SK-N-SH treated with all-trans-retinoic acid at 6 μM for 48 hours (cell line): Measurements from ENCODE around the gene NDUFS8.

ENCODE experiments used
- ARNTL ChIP-seq: fragments of 450-650 bp; formaldehyde crosslinking; IDR thresholded peaks from 2 replicates; pipeline ENCODE4 v1.5.0; 2020; ENCODE audit warnings: low read depth, mild to moderate bottlenecking, moderate library complexity, borderline replicate concordance
- CREB5 ChIP-seq: fragments of 250-450 bp; sonication (Bioruptor Pico); IDR thresholded peaks from 2 replicates; pipeline ENCODE4 v1.5.1; 2020; ENCODE audit warnings: low read depth, mild to moderate bottlenecking, moderate library complexity
- ESRRG ChIP-seq: fragments of 250-450 bp; sonication (Bioruptor Pico); IDR thresholded peaks from 2 replicates; pipeline ENCODE4 v1.6.1; 2021; ENCODE audit warnings: mild to moderate bottlenecking
- GLIS3 ChIP-seq: fragments of 250-450 bp; sonication (Bioruptor Pico); IDR thresholded peaks from 2 replicates; pipeline ENCODE4 v1.5.0; 2020; ENCODE audit warnings: mild to moderate bottlenecking, moderate library complexity
- ISL1 ChIP-seq: fragments of 250-450 bp; sonication (Bioruptor Pico); IDR thresholded peaks from 2 replicates; pipeline ENCODE4 v2.1.2; 2022; ENCODE audit warnings: mild to moderate bottlenecking, moderate library complexity
- PATZ1 ChIP-seq: fragments of 250-450 bp; sonication (Bioruptor Pico); IDR thresholded peaks from 2 replicates; pipeline ENCODE4 v1.8.0; 2020; ENCODE audit warnings: mild to moderate bottlenecking, moderate library complexity, borderline replicate concordance
- RARB ChIP-seq: fragments of 250-450 bp; sonication (Bioruptor Pico); IDR thresholded peaks from 2 replicates; pipeline ENCODE4 v1.8.0; 2021; ENCODE audit warnings: mild to moderate bottlenecking, moderate library complexity
- TOX ChIP-seq: fragments of 250-450 bp; sonication (Bioruptor Pico); IDR thresholded peaks from 2 replicates; pipeline ENCODE4 v1.8.0; 2021; ENCODE audit warnings: mild to moderate bottlenecking, moderate library complexity, borderline replicate concordance
- ZC3H10 ChIP-seq: fragments of 250-450 bp; sonication (Bioruptor Pico); IDR thresholded peaks from 2 replicates; pipeline ENCODE4 v1.5.1; 2021; ENCODE audit warnings: mild to moderate bottlenecking, moderate library complexity
- ZFP30 ChIP-seq: fragments of 450-650 bp; formaldehyde crosslinking; IDR thresholded peaks from 2 replicates; pipeline ENCODE4 v1.5.0; 2022; ENCODE audit warnings: mild to moderate bottlenecking, moderate library complexity
- ZNF70 ChIP-seq: fragments of 450-650 bp; formaldehyde crosslinking; IDR thresholded peaks from 2 replicates; pipeline ENCODE4 v1.5.0; 2020; ENCODE audit warnings: mild to moderate bottlenecking, moderate library complexity
- TF ChIP-seq, protein P1 (sequence below): fragments of 250-450 bp; sonication (Bioruptor Pico); IDR thresholded peaks from 2 replicates; pipeline ENCODE4 v1.8.0; 2021; ENCODE audit warnings: low read depth, mild to moderate bottlenecking, moderate library complexity, borderline replicate concordance
- TF ChIP-seq, protein P2 (sequence below): fragments of 250-450 bp; sonication (Bioruptor Pico); IDR thresholded peaks from 2 replicates; pipeline ENCODE4 v1.5.0; 2020; ENCODE audit warnings: mild to moderate bottlenecking, moderate library complexity

DNA sequence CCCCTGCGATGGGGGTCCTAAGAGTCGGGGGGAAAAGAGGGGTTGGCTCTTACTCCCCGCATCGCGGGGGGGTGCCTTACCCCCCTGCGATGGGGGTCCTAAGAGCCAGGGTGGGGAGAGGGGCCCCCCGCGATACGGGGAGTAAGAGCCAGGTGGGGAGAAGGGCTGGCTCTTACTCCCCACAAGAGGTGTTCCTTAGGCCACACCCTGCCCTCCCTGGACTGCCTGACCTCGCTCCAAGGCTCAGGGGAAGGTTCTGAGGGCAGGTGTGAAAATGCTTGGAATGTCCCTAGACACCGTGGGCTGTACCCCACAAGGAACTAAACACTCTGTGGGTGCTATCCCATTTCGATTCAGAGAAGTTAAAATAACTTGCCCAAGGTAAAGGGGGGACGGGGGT lies 34.4 kb upstream of the NDUFS8 start:
- TF ChIP-seq ZFP30 (CRISPR knock-in tag) (no peak), ZNF70 (no peak), ISL1 (CRISPR knock-in tag) (no peak), PATZ1 (CRISPR knock-in tag) (no peak), CREB5 (CRISPR knock-in tag) (no peak), RARB (CRISPR knock-in tag) (no peak), ESRRG (CRISPR knock-in tag) (no peak), ZC3H10 (CRISPR knock-in tag) (no peak), ARNTL (CRISPR knock-in tag) (no peak), GLIS3 (no peak), TOX (CRISPR knock-in tag) (no peak)
- TF ChIP-seq, protein P1, sequence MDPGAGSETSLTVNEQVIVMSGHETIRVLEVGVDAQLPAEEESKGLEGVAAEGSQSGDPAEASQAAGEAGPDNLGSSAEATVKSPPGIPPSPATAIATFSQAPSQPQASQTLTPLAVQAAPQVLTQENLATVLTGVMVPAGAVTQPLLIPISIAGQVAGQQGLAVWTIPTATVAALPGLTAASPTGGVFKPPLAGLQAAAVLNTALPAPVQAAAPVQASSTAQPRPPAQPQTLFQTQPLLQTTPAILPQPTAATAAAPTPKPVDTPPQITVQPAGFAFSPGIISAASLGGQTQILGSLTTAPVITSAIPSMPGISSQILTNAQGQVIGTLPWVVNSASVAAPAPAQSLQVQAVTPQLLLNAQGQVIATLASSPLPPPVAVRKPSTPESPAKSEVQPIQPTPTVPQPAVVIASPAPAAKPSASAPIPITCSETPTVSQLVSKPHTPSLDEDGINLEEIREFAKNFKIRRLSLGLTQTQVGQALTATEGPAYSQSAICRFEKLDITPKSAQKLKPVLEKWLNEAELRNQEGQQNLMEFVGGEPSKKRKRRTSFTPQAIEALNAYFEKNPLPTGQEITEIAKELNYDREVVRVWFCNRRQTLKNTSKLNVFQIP (CRISPR knock-in tag), result no peak
- TF ChIP-seq, protein P2, sequence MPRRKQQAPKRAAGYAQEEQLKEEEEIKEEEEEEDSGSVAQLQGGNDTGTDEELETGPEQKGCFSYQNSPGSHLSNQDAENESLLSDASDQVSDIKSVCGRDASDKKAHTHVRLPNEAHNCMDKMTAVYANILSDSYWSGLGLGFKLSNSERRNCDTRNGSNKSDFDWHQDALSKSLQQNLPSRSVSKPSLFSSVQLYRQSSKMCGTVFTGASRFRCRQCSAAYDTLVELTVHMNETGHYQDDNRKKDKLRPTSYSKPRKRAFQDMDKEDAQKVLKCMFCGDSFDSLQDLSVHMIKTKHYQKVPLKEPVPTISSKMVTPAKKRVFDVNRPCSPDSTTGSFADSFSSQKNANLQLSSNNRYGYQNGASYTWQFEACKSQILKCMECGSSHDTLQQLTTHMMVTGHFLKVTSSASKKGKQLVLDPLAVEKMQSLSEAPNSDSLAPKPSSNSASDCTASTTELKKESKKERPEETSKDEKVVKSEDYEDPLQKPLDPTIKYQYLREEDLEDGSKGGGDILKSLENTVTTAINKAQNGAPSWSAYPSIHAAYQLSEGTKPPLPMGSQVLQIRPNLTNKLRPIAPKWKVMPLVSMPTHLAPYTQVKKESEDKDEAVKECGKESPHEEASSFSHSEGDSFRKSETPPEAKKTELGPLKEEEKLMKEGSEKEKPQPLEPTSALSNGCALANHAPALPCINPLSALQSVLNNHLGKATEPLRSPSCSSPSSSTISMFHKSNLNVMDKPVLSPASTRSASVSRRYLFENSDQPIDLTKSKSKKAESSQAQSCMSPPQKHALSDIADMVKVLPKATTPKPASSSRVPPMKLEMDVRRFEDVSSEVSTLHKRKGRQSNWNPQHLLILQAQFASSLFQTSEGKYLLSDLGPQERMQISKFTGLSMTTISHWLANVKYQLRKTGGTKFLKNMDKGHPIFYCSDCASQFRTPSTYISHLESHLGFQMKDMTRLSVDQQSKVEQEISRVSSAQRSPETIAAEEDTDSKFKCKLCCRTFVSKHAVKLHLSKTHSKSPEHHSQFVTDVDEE (CRISPR knock-in tag), result no peak
